Ovary (tissue), 3 donors: ENCODE measurements around the gene DAGLA.

Experiments
- CTCF ChIP-seq, 3 donors: fragments of 450-650 bp in 2 of 3; fragments of 200-600 bp in 1 of 3; IDR thresholded peaks; one replicate each; pipeline versions ENCODE4 v1.5.1 to v1.8.0; 2016 to 2022; ENCODE audit warnings: antibody characterized with exemption in 3 of 3, mild to moderate bottlenecking in 1 of 3
- EP300 ChIP-seq: sonication (generic); formaldehyde crosslinking; IDR thresholded peaks from one replicate; pipeline ENCODE4 v1.6.1; 2017; ENCODE audit warnings: antibody characterized with exemption
- donor health status: DM: no; HTN: no; CAD: no.

DNA sequence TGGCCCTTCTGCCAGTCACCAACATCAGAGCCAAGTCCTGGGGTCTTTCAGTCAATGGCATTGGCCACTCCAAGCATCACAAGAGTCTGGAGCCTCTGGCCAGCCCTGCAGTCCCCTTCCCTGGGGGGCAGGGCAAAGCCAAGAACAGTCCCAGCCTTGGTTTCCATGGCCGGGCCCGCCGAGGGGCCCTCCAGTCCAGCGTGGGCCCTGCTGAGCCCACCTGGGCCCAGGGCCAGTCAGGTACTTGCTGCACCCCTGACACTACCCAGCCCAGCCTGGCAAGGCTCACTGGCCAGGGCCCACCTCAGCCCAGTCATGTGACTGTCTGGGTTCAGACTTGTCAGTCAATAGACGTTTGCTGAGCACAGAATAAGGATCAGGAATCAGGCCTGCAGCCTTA is 101.4 kb downstream of the DAGLA start:
- TF ChIP-seq CTCF (IDR thresholded peaks at IDR 0.05) (no peak), EP300 (no peak)
